Pancreas (tissue), 10 donors: ENCODE results near the gene DAAM2. TPM values are rescaled to one million over a fixed set of nuclear protein-coding genes. Genes with fewer than 3 reads are reported as not detected.

Source experiments
- ATAC-seq, 4 donors: fragments of 200-7000 bp; cut with Tn5 transposase; one replicate each; pipeline versions ENCODE4 v1.8.0 to v1.9.1; 2020; ENCODE audit warnings: mild to moderate bottlenecking in 4 of 4, moderate library complexity in 4 of 4
- DNase-seq, 6 donors: peaks; one replicate each; pipeline ENCODE4 v3.0.0-alpha.2; 2020
- FAIRE-seq: peaks from 2 replicates; lab custom pipeline; 2012; peaks lifted over from hg19 to GRCh38; lab: Jason Lieb, UNC
- H3K27ac ChIP-seq, 4 donors: fragments of 200-600 bp; sonication (generic); 1 replicate in 3 of 4; 2 replicates in 1 of 4; pipeline versions ENCODE4 v1.5.0 to v1.8.0; 2020
- H3K27me3 ChIP-seq, 4 donors: fragments of 200-600 bp; one replicate each; pipeline ENCODE4 v1.8.0; 2021
- H3K36me3 ChIP-seq, 3 donors: fragments of 200-600 bp; sonication (generic) in 1 of 3; one replicate each; pipeline versions ENCODE4 v1.5.0 to v1.8.0; 2020 to 2021
- H3K4me1 ChIP-seq, 3 donors: fragments of 200-600 bp; one replicate each; pipeline ENCODE4 v1.8.0; 2021
- H3K4me3 ChIP-seq, 4 donors: fragments of 200-600 bp; sonication (generic) in 2 of 4; one replicate each; pipeline versions ENCODE4 v1.5.0 to v1.8.0; 2020 to 2021
- H3K9me3 ChIP-seq, 4 donors: fragments of 200-600 bp; one replicate each; pipeline ENCODE4 v1.8.0; 2021
- CTCF ChIP-seq, 4 donors: fragments of 200-600 bp; sonication (generic) in 3 of 4; IDR thresholded peaks; one replicate each; pipeline versions ENCODE4 v1.5.0 to v1.8.0; 2021; ENCODE audit warnings: antibody characterized with exemption in 4 of 4
- WGBS, 2 donors: extraction: QIAGEN DNeasy Blood & Tissue Kit; methylation state at CpG; one replicate each; pipeline ENCODE4 v1.1.7; 2013; 5-methylcytosine and 5-hydroxymethylcytosine counted together
- intact Hi-C, 3 donors: fragments of 100-400 bp; cut with DNase I; formaldehyde crosslinking; loops; one replicate each; pipeline versions ENCODE4 v1.11.1 to v1.14.2; 2022
- polyA plus RNA-seq, 2 donors: library from polyadenylated mRNA; stranded (reverse); fragments of 200-250 nt; gene quantifications; one replicate each; pipeline ENCODE4 v1.2.3, GENCODE V29; 2013
- total RNA-seq, 6 donors: library from RNA; stranded (reverse); fragmentation: NEBNext Ultra II Directional in 4 of 6; extraction: Animal tissue kit (Norgen Biotek cat#: 25700) in 4 of 6; gene quantifications; one replicate each; pipeline versions ENCODE4 v1.2.1 to v1.2.4, GENCODE V29; 2021 to 2023
- donor health status: healthy with polysubstance abuse.
- donor health status: DM: no; HTN: no; CAD: no; lungs with moderate emphysema.
- donor health status: DM: no; HTN: no; CAD: no.
- donor health status: control.
- donor health status: control.
- donor health status: Bipolar disorder and iron deficiency.
- donor health status: DM: yes; HTN: yes; CAD: no.
- donor health status: DM: no; HTN: no; CAD: no.
- donor health status: DM: no; HTN: no; CAD: no.
- donor health status: DM: yes; HTN: yes; CAD: no.

DAAM2 gene
- total and polyA plus RNA-seq, 8 donors, result 4.0 to 10.5 (median 7.2) TPM

- no peak for TF ChIP-seq CTCF (IDR thresholded peaks at IDR 0.05)
- H3K4me1 ChIP-seq, result peaks cover 9 to 14% (median 11%) of the 10 kb centered on the region in 3 donors
- no peaks in the 10 kb centered on the region for H3K36me3 ChIP-seq
- ATAC-seq (peak in 1 of 4 donors; percentile 38), DNase-seq (no peak), FAIRE-seq (no peak)
- no peak overlapping the region for H3K4me3 ChIP-seq
- 45 to 55% methylated on average over 2 of the region's 2 CpGs for WGBS, 2 donors
- no peak overlapping the region for H3K27ac ChIP-seq
- H3K9me3 ChIP-seq, result no peaks in the 10 kb centered on the region
- intact Hi-C loops, result no loop called here
- no peaks in the 10 kb centered on the region for H3K27me3 ChIP-seq
Measured at GRCh38 chr6:39850736-39851297, 58.6 kb downstream of the DAAM2 start.

GRCh38 chr6:39851331-39851730 is 59.2 kb downstream of the DAAM2 start:
- no peak overlapping the region for H3K4me3 ChIP-seq
- DNase-seq (no peak), FAIRE-seq (no peak), ATAC-seq (no peak)
- no peaks in the 10 kb centered on the region for H3K36me3 ChIP-seq
- intact Hi-C loops, result no loop called here
- no peak overlapping the region for H3K27ac ChIP-seq
- H3K4me1 ChIP-seq, result peaks cover 9 to 14% (median 11%) of the 10 kb centered on the region in 3 donors
- 79 to 86% methylated on average over 4 of the region's 4 CpGs for WGBS, 2 donors
- no peaks in the 10 kb centered on the region for H3K9me3 ChIP-seq
- no peaks in the 10 kb centered on the region for H3K27me3 ChIP-seq
- no peak for TF ChIP-seq CTCF (IDR thresholded peaks at IDR 0.05)

GRCh38 chr6:39852324-39852723 is 60.1 kb downstream of the DAAM2 start:
- peaks cover 4 to 11% (median 10%) of the 10 kb centered on the region in 3 donors for H3K4me1 ChIP-seq
- no peaks in the 10 kb centered on the region for H3K27me3 ChIP-seq
- TF ChIP-seq CTCF (IDR thresholded peaks at IDR 0.05), result no peak
- intact Hi-C loops, result no loop called here
- H3K36me3 ChIP-seq, result no peaks in the 10 kb centered on the region
- WGBS, 2 donors, result 94 to 97% methylated on average over 9 of the region's 9 CpGs
- no peak overlapping the region for H3K4me3 ChIP-seq
- H3K9me3 ChIP-seq, result no peaks in the 10 kb centered on the region
- no peak for FAIRE-seq
- ATAC-seq, result no peak
- DNase-seq, result no peak
- H3K27ac ChIP-seq, result no peak overlapping the region

- ATAC-seq, result no peak
- peaks cover 4 to 10% (median 10%) of the 10 kb centered on the region in 3 donors for H3K4me1 ChIP-seq
- DNase-seq, result no peak
- 90 to 97% methylated on average over 3 of the region's 3 CpGs for WGBS, 2 donors
- FAIRE-seq, result no peak
- H3K27me3 ChIP-seq, result no peaks in the 10 kb centered on the region
- H3K36me3 ChIP-seq, result no peaks in the 10 kb centered on the region
- H3K27ac ChIP-seq, result no peak overlapping the region
- intact Hi-C loops, result no loop called here
- TF ChIP-seq CTCF (IDR thresholded peaks at IDR 0.05), result no peak
- H3K4me3 ChIP-seq, result no peak overlapping the region
- no peaks in the 10 kb centered on the region for H3K9me3 ChIP-seq
Measured at GRCh38 chr6:39853604-39854003, 61.4 kb downstream of the DAAM2 start.

GRCh38 chr6:39855356-39855995 is 63.3 kb downstream of the DAAM2 start:
- no peaks in the 10 kb centered on the region for H3K36me3 ChIP-seq
- intact Hi-C loops, result no loop called here
- no peak overlapping the region for H3K27ac ChIP-seq
- no peaks in the 10 kb centered on the region for H3K9me3 ChIP-seq
- no peak overlapping the region for H3K4me3 ChIP-seq
- TF ChIP-seq CTCF (IDR thresholded peaks at IDR 0.05), result no peak
- 87% methylated on average over 7 of the region's 7 CpGs for WGBS, 2 donors
- DNase-seq (no peak), ATAC-seq (no peak), FAIRE-seq (no peak)
- H3K27me3 ChIP-seq, result no peaks in the 10 kb centered on the region
- H3K4me1 ChIP-seq, result no peaks in the 10 kb centered on the region
